HepG2 (cell line): Measurements from ENCODE around the gene CDC42BPG. TPM values are rescaled to one million over a fixed set of nuclear protein-coding genes. Genes with fewer than 3 reads are reported as not detected.

Experiments used
- ATAC-seq: fragments of 200-7000 bp; cut with Tn5 transposase; 3 replicates; pipeline ENCODE4 v1.9.1; 2020; ENCODE audit warnings: mild to moderate bottlenecking, moderate library complexity
- BruUV-seq: library from RNA; stranded (reverse); fragments of 400-500 nt; replicated peaks from 2 replicates; lab custom pipeline; 2021; lab: Mats Ljungman, UMichigan
- CTCF ChIA-PET: fragments of 300-600 bp; formaldehyde crosslinking; extraction: SDS; loops from one replicate; lab custom pipeline; 2021; ENCODE audit warnings: low total read pairs, inconsistent platforms, low intra/inter-chr PET ratio; lab: Yijun Ruan, JAX
- POLR2A ChIA-PET: fragments of 350-600 bp; sonication (Branson Sonifier 250); formaldehyde crosslinking; loops from one replicate; lab custom pipeline; 2020; ENCODE audit warnings: antibody characterized with exemption, inconsistent platforms; lab: Yijun Ruan, JAX
- DNase-seq: peaks from one replicate; pipeline ENCODE4 v3.0.0-alpha.2; 2015; ENCODE audit warnings: low spot score
- FAIRE-seq: peaks from 3 replicates; lab custom pipeline; 2011; peaks lifted over from hg19 to GRCh38; lab: Jason Lieb, UNC
- H2AFZ ChIP-seq: one replicate; pipeline ENCODE4 v1.6.1; 2011; ENCODE audit warnings: low read length, inconsistent platforms
- H3K27ac ChIP-seq: fragments of 300-600 bp; 3 replicates; pipeline ENCODE4 v1.8.0; 2011; ENCODE audit warnings: mixed run types, mild to moderate bottlenecking, mixed read lengths, low read length, inconsistent platforms; ENCODE audit not compliant: insufficient read depth; ENCODE audit errors: extremely low read length
- H3K27me3 ChIP-seq, 2 experiments: fragments of 200-600 bp in 1 of 2; 2 replicates in 1 of 2; 3 replicates in 1 of 2; pipeline versions ENCODE4 v1.6.0 to v1.8.0; 2011; ENCODE audit warnings: low read length in 2 of 2, mild to moderate bottlenecking in 2 of 2, moderate library complexity in 2 of 2, inconsistent platforms in 1 of 2; ENCODE audit not compliant: insufficient read depth in 2 of 2, control insufficient read depth in 1 of 2
- H3K36me3 ChIP-seq, 2 experiments: fragments of 200-600 bp in 1 of 2; replicated peaks in 1 of 2; 2 replicates in 1 of 2; 3 replicates in 1 of 2; pipeline versions ENCODE4 v1.5.1 to v1.8.0; 2011; ENCODE audit warnings: low read length in 2 of 2, inconsistent platforms in 1 of 2; ENCODE audit not compliant: insufficient read depth in 2 of 2, control insufficient read depth in 1 of 2
- H3K4me1 ChIP-seq: 2 replicates; pipeline ENCODE4 v1.5.1; 2012; ENCODE audit warnings: low read length, inconsistent platforms; ENCODE audit not compliant: insufficient read depth
- H3K4me2 ChIP-seq: 2 replicates; pipeline ENCODE4 v1.6.0; 2011; ENCODE audit warnings: low read depth, low read length, inconsistent platforms
- H3K4me3 ChIP-seq, 3 experiments: fragments of 200-600 bp in 1 of 3; sonication (generic), shearing (Covaris generic) in 1 of 3; replicated peaks in 1 of 3; 2 replicates each; pipeline ENCODE4 v1.5.1; 2011 to 2016; ENCODE audit warnings: low read length in 3 of 3, inconsistent platforms in 2 of 3, low read depth in 2 of 3, mild to moderate bottlenecking in 2 of 3, control low read depth in 1 of 3, mixed read lengths in 1 of 3; ENCODE audit not compliant: insufficient read depth in 1 of 3
- H3K79me2 ChIP-seq: one replicate; pipeline ENCODE4 v1.6.1; 2011; ENCODE audit warnings: low read length, inconsistent platforms; ENCODE audit not compliant: insufficient read depth
- H3K9ac ChIP-seq: 2 replicates; pipeline ENCODE4 v1.6.0; 2011; ENCODE audit warnings: mild to moderate bottlenecking, low read depth, low read length, inconsistent platforms; ENCODE audit not compliant: insufficient read depth
- H3K9me3 ChIP-seq: 2 replicates; pipeline ENCODE4 v1.5.1; 2012; ENCODE audit warnings: mild to moderate bottlenecking, low read length
- H4K20me1 ChIP-seq: 2 replicates; pipeline ENCODE4 v1.6.0; 2011; ENCODE audit warnings: inconsistent platforms, mild to moderate bottlenecking, low read length, moderate library complexity; ENCODE audit not compliant: insufficient read depth
- AHR ChIP-seq: IDR thresholded peaks from 2 replicates; pipeline ENCODE4 v1.6.1; 2018; ENCODE audit warnings: missing genetic modification reagents, missing compliant biosample characterization
- AKNA ChIP-seq: sonication (generic); formaldehyde crosslinking; IDR thresholded peaks from 2 replicates; pipeline ENCODE4 v1.4.0; 2020; ENCODE audit warnings: missing genetic modification reagents, borderline replicate concordance
- HDAC1 ChIP-seq: sonication (generic); formaldehyde crosslinking; IDR thresholded peaks from 2 replicates; pipeline ENCODE4 v1.5.1; 2020; ENCODE audit warnings: mild to moderate bottlenecking, missing genetic modification reagents
- KAT8 ChIP-seq: IDR thresholded peaks from 2 replicates; pipeline ENCODE4 v1.6.1; 2016; ENCODE audit warnings: missing genetic modification reagents, missing compliant biosample characterization
- KDM1A ChIP-seq: IDR thresholded peaks from 2 replicates; pipeline ENCODE4 v1.6.1; 2016; ENCODE audit warnings: missing compliant biosample characterization
- MXI1 ChIP-seq: IDR thresholded peaks from 3 replicates; pipeline ENCODE4 v1.6.1; 2012; ENCODE audit warnings: low read depth, low read length, inconsistent platforms, borderline replicate concordance
- NFKBIZ ChIP-seq: IDR thresholded peaks from 2 replicates; pipeline ENCODE4 v1.6.1; 2018; ENCODE audit warnings: missing genetic modification reagents, missing compliant biosample characterization
- TBP ChIP-seq: sonication (generic); formaldehyde crosslinking; IDR thresholded peaks from 2 replicates; pipeline ENCODE4 v1.5.0; 2020; ENCODE audit warnings: missing genetic modification reagents
- TEAD3 ChIP-seq: optimal IDR thresholded peaks from 2 replicates; pipeline ENCODE3; 2016; ENCODE audit warnings: borderline replicate concordance
- THAP11 ChIP-seq: IDR thresholded peaks from 2 replicates; pipeline ENCODE4 v1.6.1; 2016; ENCODE audit warnings: missing biosample characterization, missing genetic modification reagents
- TOPORS ChIP-seq: sonication (generic); formaldehyde crosslinking; IDR thresholded peaks from 2 replicates; pipeline ENCODE4 v1.8.0; 2023; ENCODE audit warnings: mild to moderate bottlenecking, missing genetic modification reagents
- ZFYVE20 ChIP-seq: sonication (generic); formaldehyde crosslinking; IDR thresholded peaks from 2 replicates; pipeline ENCODE4 v1.8.0; 2023; ENCODE audit warnings: low read depth, mild to moderate bottlenecking, moderate library complexity, missing genetic modification reagents, borderline replicate concordance
- ZKSCAN1 ChIP-seq: fragments of 150-350 bp; IDR thresholded peaks from 2 replicates; pipeline ENCODE4 v1.6.1; 2014; ENCODE audit warnings: low read length
- ZNF160 ChIP-seq: sonication (generic); formaldehyde crosslinking; IDR thresholded peaks from 2 replicates; pipeline ENCODE4 v1.8.0; 2022; ENCODE audit warnings: mild to moderate bottlenecking, inconsistent platforms, missing genetic modification reagents
- ZNF329 ChIP-seq: sonication (generic); formaldehyde crosslinking; IDR thresholded peaks from 2 replicates; pipeline ENCODE4 v1.9.0; 2021; ENCODE audit warnings: low read depth, mild to moderate bottlenecking, missing genetic modification reagents
- ZNF460 ChIP-seq: sonication (generic); formaldehyde crosslinking; IDR thresholded peaks from 2 replicates; pipeline ENCODE4 v1.5.1; 2020; ENCODE audit warnings: missing genetic modification reagents, mild to moderate bottlenecking, borderline replicate concordance
- ZNF670 ChIP-seq: sonication (generic); formaldehyde crosslinking; IDR thresholded peaks from 2 replicates; pipeline ENCODE4 v1.8.0; 2022; ENCODE audit warnings: mild to moderate bottlenecking, missing genetic modification reagents, borderline replicate concordance
- ZNF710 ChIP-seq: sonication (generic); formaldehyde crosslinking; IDR thresholded peaks from 2 replicates; pipeline ENCODE4 v1.5.0; 2020; ENCODE audit warnings: mild to moderate bottlenecking, missing genetic modification reagents, borderline replicate concordance
- WGBS: methylation state at CpG from one replicate; pipeline ENCODE4 v1.1.6; 2017; ENCODE audit warnings: low lambda C conversion rate; 5-methylcytosine and 5-hydroxymethylcytosine counted together
- in situ Hi-C: cut with HindIII; loops from 2 replicates; pipeline ENCODE4 v1.10.0; 2017; ENCODE audit warnings: low pct_unique_long_range_greater_than_20kb; ENCODE audit not compliant: extremely low pct_ligation_motif_present
- intact Hi-C: fragments of 100-400 bp; cut with micrococcal nuclease; formaldehyde crosslinking; loops from one replicate; pipeline ENCODE4 v1.10.0; 2022; ENCODE audit not compliant: unreplicated experiment
- polyA plus RNA-seq, 8 experiments: library from polyadenylated mRNA; depleted of rRNA in 3 of 8; stranded (reverse) in 7 of 8; unstranded in 1 of 8; fragments of >200 nt; fragmentation: Illumina TruSeq in 4 of 8; extraction: Trizol in 4 of 8; gene quantifications; 2 replicates each; pipeline versions ENCODE4 v1.2.1 to v1.2.3, GENCODE V29; 2011 to 2016; ENCODE audit warnings: low read depth in 4 of 8, missing spikeins in 1 of 8, mixed read lengths in 1 of 8; ENCODE audit not compliant: insufficient read depth in 1 of 8
- total RNA-seq, 5 experiments: library from RNA; depleted of rRNA; stranded (reverse); fragments of >200 nt; fragmentation: Illumina TruSeq; extraction: Trizol; gene quantifications; 2 replicates each; pipeline ENCODE4 v1.2.3, GENCODE V29; 2016; ENCODE audit warnings: low read depth in 1 of 5

CDC42BPG gene
- total and polyA plus RNA-seq, 2 of the 13 experiments (the other 11 are each of a cell fraction or from before 2014, with no cell fraction given): 0.55 to 1.4 TPM

DNA sequence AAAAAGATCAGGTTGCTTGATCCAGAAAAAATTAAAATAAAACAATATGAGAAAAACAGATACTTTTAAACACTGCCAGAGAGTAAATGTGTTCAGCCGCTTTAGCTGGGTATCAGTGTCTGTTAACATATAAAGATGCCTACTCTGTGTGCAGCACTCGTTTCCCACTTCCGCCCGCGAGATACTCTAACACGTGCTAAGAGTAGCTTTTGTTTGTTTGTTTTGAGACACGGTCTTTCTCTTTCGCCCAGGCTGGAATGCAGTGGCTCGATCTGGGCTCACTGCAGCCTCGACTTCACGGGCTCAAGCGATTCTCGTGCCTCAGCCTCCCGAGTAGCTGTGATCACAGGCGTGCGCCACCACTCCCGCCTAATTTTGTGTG, 33.6 kb downstream of the CDC42BPG start:
- WGBS: 16% methylated on average over 16 of the region's 17 CpGs
- H3K4me2 ChIP-seq: peak overlapping the region; percentile 91
- peak overlapping the region; percentile 23; the same call in 1 of the 2 replicates for H3K9ac ChIP-seq
- H3K79me2 ChIP-seq: no peaks in the 10 kb centered on the region
- ChIA-PET POLR2A (interaction anchor here (0.6 to 2.7 kb wide), 7 partner anchors 10 to 435 kb away, joined by 3 to 15 read pairs (median 4); partner anchors contain the start of gene SF1), CTCF (no interaction called here)
- intact Hi-C loops (no loop called here), in situ Hi-C loops (no loop called here)
- no peak for FAIRE-seq
- H3K27ac ChIP-seq: peak overlapping the region; percentile 58
- H2AFZ ChIP-seq: peak overlapping the region; percentile 95
- ATAC-seq: peak; percentile 46
- no TSS peak for BruUV-seq
- peak; percentile 77 for DNase-seq
- H3K4me3 ChIP-seq: peak overlapping the region; percentile 11 to 78 (median 48)
- H3K9me3 ChIP-seq: no peaks in the 10 kb centered on the region
- no peaks in the 10 kb centered on the region for H3K27me3 ChIP-seq
- H3K36me3 ChIP-seq: peaks cover 5 to 17% of the 10 kb centered on the region in 2 experiments; a peak in 4 of 5 replicates
- peaks cover 44% of the 10 kb centered on the region for H3K4me1 ChIP-seq
- H4K20me1 ChIP-seq: no peaks in the 10 kb centered on the region
- TF ChIP-seq ZNF710 (CRISPR knock-in tag): no peak
- TF ChIP-seq NFKBIZ (CRISPR knock-in tag): no peak
- TF ChIP-seq ZNF460 (CRISPR knock-in tag): peak; percentile 96
- 0 out of 2 replicates have a peak, but pooled peaks have one; percentile 11 for TF ChIP-seq ZNF329 (CRISPR knock-in tag)
- peak; percentile 81 for TF ChIP-seq ZKSCAN1
- TF ChIP-seq TBP (CRISPR knock-in tag): no peak
- TF ChIP-seq THAP11 (CRISPR knock-in tag): peak; percentile 63
- TF ChIP-seq ZNF670 (CRISPR knock-in tag): no peak
- peak; percentile 53 for TF ChIP-seq TEAD3 (CRISPR knock-in tag)
- no peak for TF ChIP-seq ZFYVE20 (CRISPR knock-in tag)
- TF ChIP-seq AHR (CRISPR knock-in tag): no peak
- peak; percentile 14; the same call in 1 of the 2 replicates for TF ChIP-seq KAT8 (CRISPR knock-in tag)
- 0 out of 2 replicates have a peak, but pooled peaks have one; percentile 31 for TF ChIP-seq HDAC1 (CRISPR knock-in tag)
- peak; percentile 69 for TF ChIP-seq KDM1A (CRISPR knock-in tag)
- TF ChIP-seq TOPORS (CRISPR knock-in tag): 0 out of 2 replicates have a peak, but pooled peaks have one; percentile 21
- TF ChIP-seq ZNF160: no peak
- TF ChIP-seq MXI1: 0 out of 3 replicates have a peak, but pooled peaks have one; percentile 7
- TF ChIP-seq AKNA (CRISPR knock-in tag): no peak
